HepG2 (cell line): ENCODE data around the gene PAN2. TPM values are rescaled to one million over a fixed set of nuclear protein-coding genes. Genes with fewer than 3 reads are reported as not detected.

ENCODE experiments used
- ATAC-seq: fragments of 200-7000 bp; cut with Tn5 transposase; 3 replicates; pipeline ENCODE4 v1.9.1; 2020; ENCODE audit warnings: mild to moderate bottlenecking, moderate library complexity
- BruUV-seq: library from RNA; stranded (reverse); fragments of 400-500 nt; replicated peaks from 2 replicates; lab custom pipeline; 2021; lab: Mats Ljungman, UMichigan
- CTCF ChIA-PET: fragments of 300-600 bp; formaldehyde crosslinking; extraction: SDS; loops from one replicate; lab custom pipeline; 2021; ENCODE audit warnings: low total read pairs, inconsistent platforms, low intra/inter-chr PET ratio; lab: Yijun Ruan, JAX
- POLR2A ChIA-PET: fragments of 350-600 bp; sonication (Branson Sonifier 250); formaldehyde crosslinking; loops from one replicate; lab custom pipeline; 2020; ENCODE audit warnings: antibody characterized with exemption, inconsistent platforms; lab: Yijun Ruan, JAX
- DNase-seq: peaks from one replicate; pipeline ENCODE4 v3.0.0-alpha.2; 2015; ENCODE audit warnings: low spot score
- FAIRE-seq: peaks from 3 replicates; lab custom pipeline; 2011; peaks lifted over from hg19 to GRCh38; lab: Jason Lieb, UNC
- H2AFZ ChIP-seq: one replicate; pipeline ENCODE4 v1.6.1; 2011; ENCODE audit warnings: low read length, inconsistent platforms
- H3K27ac ChIP-seq: fragments of 300-600 bp; 3 replicates; pipeline ENCODE4 v1.8.0; 2011; ENCODE audit warnings: mixed run types, mild to moderate bottlenecking, mixed read lengths, low read length, inconsistent platforms; ENCODE audit not compliant: insufficient read depth; ENCODE audit errors: extremely low read length
- H3K27me3 ChIP-seq, 2 experiments: fragments of 200-600 bp in 1 of 2; 2 replicates in 1 of 2; 3 replicates in 1 of 2; pipeline versions ENCODE4 v1.6.0 to v1.8.0; 2011; ENCODE audit warnings: low read length in 2 of 2, mild to moderate bottlenecking in 2 of 2, moderate library complexity in 2 of 2, inconsistent platforms in 1 of 2; ENCODE audit not compliant: insufficient read depth in 2 of 2, control insufficient read depth in 1 of 2
- H3K36me3 ChIP-seq, 2 experiments: fragments of 200-600 bp in 1 of 2; replicated peaks in 1 of 2; 2 replicates in 1 of 2; 3 replicates in 1 of 2; pipeline versions ENCODE4 v1.5.1 to v1.8.0; 2011; ENCODE audit warnings: low read length in 2 of 2, inconsistent platforms in 1 of 2; ENCODE audit not compliant: insufficient read depth in 2 of 2, control insufficient read depth in 1 of 2
- H3K4me1 ChIP-seq: 2 replicates; pipeline ENCODE4 v1.5.1; 2012; ENCODE audit warnings: low read length, inconsistent platforms; ENCODE audit not compliant: insufficient read depth
- H3K4me2 ChIP-seq: 2 replicates; pipeline ENCODE4 v1.6.0; 2011; ENCODE audit warnings: low read depth, low read length, inconsistent platforms
- H3K4me3 ChIP-seq, 3 experiments: fragments of 200-600 bp in 1 of 3; sonication (generic), shearing (Covaris generic) in 1 of 3; replicated peaks in 1 of 3; 2 replicates each; pipeline ENCODE4 v1.5.1; 2011 to 2016; ENCODE audit warnings: low read length in 3 of 3, inconsistent platforms in 2 of 3, low read depth in 2 of 3, mild to moderate bottlenecking in 2 of 3, control low read depth in 1 of 3, mixed read lengths in 1 of 3; ENCODE audit not compliant: insufficient read depth in 1 of 3
- H3K79me2 ChIP-seq: one replicate; pipeline ENCODE4 v1.6.1; 2011; ENCODE audit warnings: low read length, inconsistent platforms; ENCODE audit not compliant: insufficient read depth
- H3K9ac ChIP-seq: 2 replicates; pipeline ENCODE4 v1.6.0; 2011; ENCODE audit warnings: mild to moderate bottlenecking, low read depth, low read length, inconsistent platforms; ENCODE audit not compliant: insufficient read depth
- H3K9me3 ChIP-seq: 2 replicates; pipeline ENCODE4 v1.5.1; 2012; ENCODE audit warnings: mild to moderate bottlenecking, low read length
- H4K20me1 ChIP-seq: 2 replicates; pipeline ENCODE4 v1.6.0; 2011; ENCODE audit warnings: inconsistent platforms, mild to moderate bottlenecking, low read length, moderate library complexity; ENCODE audit not compliant: insufficient read depth
- FOSL1 ChIP-seq: sonication (generic); formaldehyde crosslinking; IDR thresholded peaks from 2 replicates; pipeline ENCODE4 v1.9.0; 2021; ENCODE audit warnings: missing genetic modification reagents, borderline replicate concordance
- HNRNPUL1 ChIP-seq: fragments of 200-400 bp; formaldehyde crosslinking; IDR thresholded peaks from 2 replicates; pipeline ENCODE4 v1.6.1; 2017; ENCODE audit warnings: low read depth, mild to moderate bottlenecking, low read length, moderate library complexity
- MYC ChIP-seq: sonication (generic); formaldehyde crosslinking; IDR thresholded peaks from 2 replicates; pipeline ENCODE4 v1.9.0; 2021; ENCODE audit warnings: missing genetic modification reagents, borderline replicate concordance
- POLR2A ChIP-seq, 2 experiments: IDR thresholded peaks; 2 replicates each; pipeline ENCODE4 v1.6.1; 2011; ENCODE audit warnings: low read depth in 2 of 2, low read length in 2 of 2, mild to moderate bottlenecking in 1 of 2, moderate library complexity in 1 of 2; ENCODE audit not compliant: insufficient read depth in 1 of 2
- ZFP36 ChIP-seq: fragments of 150-350 bp; IDR thresholded peaks from 2 replicates; pipeline ENCODE4 v1.6.1; 2018; ENCODE audit warnings: borderline replicate concordance, low read length, low read depth; ENCODE audit not compliant: partially characterized antibody
- ZKSCAN8 ChIP-seq: IDR thresholded peaks from 2 replicates; pipeline ENCODE4 v1.6.1; 2016; ENCODE audit warnings: borderline replicate concordance, missing genetic modification reagents, missing compliant biosample characterization
- ZNF24 ChIP-seq: fragments of 450-650 bp; IDR thresholded peaks from 2 replicates; pipeline ENCODE4 v1.6.1; 2017; ENCODE audit warnings: antibody characterized with exemption, mild to moderate bottlenecking
- ZNF430 ChIP-seq: sonication (generic); formaldehyde crosslinking; IDR thresholded peaks from 2 replicates; pipeline ENCODE4 v1.9.0; 2021; ENCODE audit warnings: mild to moderate bottlenecking, missing genetic modification reagents
- ZNF484 ChIP-seq: sonication (generic); formaldehyde crosslinking; IDR thresholded peaks from 2 replicates; pipeline ENCODE4 v1.5.1; 2020; ENCODE audit warnings: mild to moderate bottlenecking, low read depth, missing genetic modification reagents, borderline replicate concordance
- ZNF510 ChIP-seq: sonication (generic); formaldehyde crosslinking; IDR thresholded peaks from 2 replicates; pipeline ENCODE4 v1.4.0; 2020; ENCODE audit warnings: low read depth, mild to moderate bottlenecking, missing genetic modification reagents
- ZNF605 ChIP-seq: sonication (generic); formaldehyde crosslinking; IDR thresholded peaks from 2 replicates; pipeline ENCODE4 v1.8.0; 2022; ENCODE audit warnings: mild to moderate bottlenecking, missing genetic modification reagents
- ZNF766 ChIP-seq: sonication (generic); formaldehyde crosslinking; IDR thresholded peaks from 2 replicates; pipeline ENCODE4 v1.5.0; 2020; ENCODE audit warnings: missing genetic modification reagents, borderline replicate concordance
- ZNF883 ChIP-seq: sonication (generic); formaldehyde crosslinking; IDR thresholded peaks from 2 replicates; pipeline ENCODE4 v1.5.1; 2020; ENCODE audit warnings: mild to moderate bottlenecking, missing genetic modification reagents; ENCODE audit errors: not compliant biosample characterization
- WGBS: methylation state at CpG from one replicate; pipeline ENCODE4 v1.1.6; 2017; ENCODE audit warnings: low lambda C conversion rate; 5-methylcytosine and 5-hydroxymethylcytosine counted together
- in situ Hi-C: cut with HindIII; loops from 2 replicates; pipeline ENCODE4 v1.10.0; 2017; ENCODE audit warnings: low pct_unique_long_range_greater_than_20kb; ENCODE audit not compliant: extremely low pct_ligation_motif_present
- intact Hi-C: fragments of 100-400 bp; cut with micrococcal nuclease; formaldehyde crosslinking; loops from one replicate; pipeline ENCODE4 v1.10.0; 2022; ENCODE audit not compliant: unreplicated experiment
- polyA plus RNA-seq, 8 experiments: library from polyadenylated mRNA; depleted of rRNA in 3 of 8; stranded (reverse) in 7 of 8; unstranded in 1 of 8; fragments of >200 nt; fragmentation: Illumina TruSeq in 4 of 8; extraction: Trizol in 4 of 8; gene quantifications; 2 replicates each; pipeline versions ENCODE4 v1.2.1 to v1.2.3, GENCODE V29; 2011 to 2016; ENCODE audit warnings: low read depth in 4 of 8, missing spikeins in 1 of 8, mixed read lengths in 1 of 8; ENCODE audit not compliant: insufficient read depth in 1 of 8
- total RNA-seq, 5 experiments: library from RNA; depleted of rRNA; stranded (reverse); fragments of >200 nt; fragmentation: Illumina TruSeq; extraction: Trizol; gene quantifications; 2 replicates each; pipeline ENCODE4 v1.2.3, GENCODE V29; 2016; ENCODE audit warnings: low read depth in 1 of 5
- TF ChIP-seq, protein P1 (sequence below): sonication (generic); formaldehyde crosslinking; IDR thresholded peaks from 2 replicates; pipeline ENCODE4 v1.4.0; 2020; ENCODE audit warnings: mild to moderate bottlenecking, missing genetic modification reagents
- TF ChIP-seq, protein P2 (sequence below): IDR thresholded peaks from 2 replicates; pipeline ENCODE4 v1.4.0; 2020; ENCODE audit warnings: mild to moderate bottlenecking, missing genetic modification reagents

Gene PAN2
- total and polyA plus RNA-seq, 2 of the 13 experiments (the other 11 are each of a cell fraction or from before 2014, with no cell fraction given): 27.2 to 61.1 TPM

DNA sequence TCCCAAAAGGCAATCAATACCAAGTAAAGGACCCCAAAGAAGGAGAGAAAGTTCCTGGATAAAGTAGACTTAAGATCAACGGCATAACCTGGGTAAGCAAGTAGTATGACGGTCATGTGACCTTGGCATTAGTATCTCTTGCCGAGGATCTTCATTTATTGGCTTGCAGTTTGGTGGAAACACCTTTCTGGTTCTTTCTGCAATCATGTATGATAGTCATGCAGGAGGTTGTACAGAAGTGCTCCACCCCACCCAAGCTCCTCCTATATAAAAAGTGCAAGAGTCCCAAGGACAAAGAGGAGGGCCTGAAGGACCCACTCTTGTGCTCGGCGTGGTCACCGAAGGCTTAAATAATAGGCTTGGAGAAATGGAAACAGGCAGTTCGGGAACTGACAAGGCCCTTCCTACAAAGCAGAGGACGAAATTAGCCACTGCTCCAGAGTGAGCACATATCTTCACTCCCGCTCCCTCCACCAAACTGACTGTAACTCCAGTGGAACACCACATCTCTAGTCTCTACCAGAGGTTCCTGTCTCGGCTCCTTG lies 34.4 kb downstream of the PAN2 start:
- Histone ChIP-seq H3K79me2 (peaks cover 47% of the 10 kb centered on the region), H3K4me3 (peak overlapping the region; percentile 76 to 97 (median 94)), H3K4me1 (peaks cover 68% of the 10 kb centered on the region), H3K9ac (peak overlapping the region; percentile 86), H3K27ac (peak overlapping the region; percentile 96), H3K9me3 (no peaks in the 10 kb centered on the region), H3K36me3 (peaks cover 2 to 13% of the 10 kb centered on the region in 2 experiments; a peak in 3 of 5 replicates), H2AFZ (no peak overlapping the region), H3K27me3 (no peaks in the 10 kb centered on the region; a peak in 1 of 5 replicates), H3K4me2 (peak overlapping the region; percentile 77), H4K20me1 (no peaks in the 10 kb centered on the region; the same call in 1 of the 2 replicates)
- WGBS: under 1% methylated on average over 8 of the region's 10 CpGs
- intact Hi-C loops (no loop called here), in situ Hi-C loops (no loop called here)
- ChIA-PET POLR2A (interaction anchor here (0.6 to 2.8 kb wide), 12 partner anchors 10 to 195 kb away, joined by 3 to 16 read pairs (median 4); partner anchors contain the start of genes ANKRD52, COQ10A, ESYT1 and PA2G4), CTCF (no interaction called here)
- peak; percentile 21 for FAIRE-seq
- ATAC-seq: peak; percentile 1; the same call in 2 of the 3 replicates
- TSS peak; percentile 59 for BruUV-seq
- no peak for DNase-seq
- TF ChIP-seq HNRNPUL1 (no peak), ZNF430 (no peak), ZNF24 (no peak), ZNF510 (no peak), ZNF484 (CRISPR knock-in tag) (no peak), ZNF883 (CRISPR knock-in tag) (no peak), MYC (no peak), ZKSCAN8 (no peak), ZNF605 (CRISPR knock-in tag) (peak; percentile 2; the same call in 1 of the 2 replicates), ZFP36 (no peak), POLR2A (IDR thresholded peaks at IDR 0.05; ENCODE audit: insufficient read depth in 1 of 2, low read depth in 2 of 2, low read length in 2 of 2) (peak in 1 of 2 experiments; percentile 38; a peak in 1 of 4 replicates), FOSL1 (CRISPR knock-in tag) (no peak), ZNF766 (no peak)
- TF ChIP-seq, protein P1, sequence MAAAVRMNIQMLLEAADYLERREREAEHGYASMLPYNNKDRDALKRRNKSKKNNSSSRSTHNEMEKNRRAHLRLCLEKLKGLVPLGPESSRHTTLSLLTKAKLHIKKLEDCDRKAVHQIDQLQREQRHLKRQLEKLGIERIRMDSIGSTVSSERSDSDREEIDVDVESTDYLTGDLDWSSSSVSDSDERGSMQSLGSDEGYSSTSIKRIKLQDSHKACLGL: no peak
- TF ChIP-seq, protein P2, sequence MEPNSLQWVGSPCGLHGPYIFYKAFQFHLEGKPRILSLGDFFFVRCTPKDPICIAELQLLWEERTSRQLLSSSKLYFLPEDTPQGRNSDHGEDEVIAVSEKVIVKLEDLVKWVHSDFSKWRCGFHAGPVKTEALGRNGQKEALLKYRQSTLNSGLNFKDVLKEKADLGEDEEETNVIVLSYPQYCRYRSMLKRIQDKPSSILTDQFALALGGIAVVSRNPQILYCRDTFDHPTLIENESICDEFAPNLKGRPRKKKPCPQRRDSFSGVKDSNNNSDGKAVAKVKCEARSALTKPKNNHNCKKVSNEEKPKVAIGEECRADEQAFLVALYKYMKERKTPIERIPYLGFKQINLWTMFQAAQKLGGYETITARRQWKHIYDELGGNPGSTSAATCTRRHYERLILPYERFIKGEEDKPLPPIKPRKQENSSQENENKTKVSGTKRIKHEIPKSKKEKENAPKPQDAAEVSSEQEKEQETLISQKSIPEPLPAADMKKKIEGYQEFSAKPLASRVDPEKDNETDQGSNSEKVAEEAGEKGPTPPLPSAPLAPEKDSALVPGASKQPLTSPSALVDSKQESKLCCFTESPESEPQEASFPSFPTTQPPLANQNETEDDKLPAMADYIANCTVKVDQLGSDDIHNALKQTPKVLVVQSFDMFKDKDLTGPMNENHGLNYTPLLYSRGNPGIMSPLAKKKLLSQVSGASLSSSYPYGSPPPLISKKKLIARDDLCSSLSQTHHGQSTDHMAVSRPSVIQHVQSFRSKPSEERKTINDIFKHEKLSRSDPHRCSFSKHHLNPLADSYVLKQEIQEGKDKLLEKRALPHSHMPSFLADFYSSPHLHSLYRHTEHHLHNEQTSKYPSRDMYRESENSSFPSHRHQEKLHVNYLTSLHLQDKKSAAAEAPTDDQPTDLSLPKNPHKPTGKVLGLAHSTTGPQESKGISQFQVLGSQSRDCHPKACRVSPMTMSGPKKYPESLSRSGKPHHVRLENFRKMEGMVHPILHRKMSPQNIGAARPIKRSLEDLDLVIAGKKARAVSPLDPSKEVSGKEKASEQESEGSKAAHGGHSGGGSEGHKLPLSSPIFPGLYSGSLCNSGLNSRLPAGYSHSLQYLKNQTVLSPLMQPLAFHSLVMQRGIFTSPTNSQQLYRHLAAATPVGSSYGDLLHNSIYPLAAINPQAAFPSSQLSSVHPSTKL: 0 out of 2 replicates have a peak, but pooled peaks have one; percentile 4
